ENCODE measurements around the gene ZCCHC13.

The ZCCHC13 gene

GRCh38 chrX:74344280-74344622, 40.3 kb downstream of the ZCCHC13 start:
- no peak for TF ChIP-seq CTCF (conservative IDR thresholded peaks at IDR 0.05; ENCODE audit: low read length)
- no peak for DNase-seq (ENCODE audit: low read depth)
- no peak overlapping the region for H3K4me3 ChIP-seq (ENCODE audit: low read length)

- TF ChIP-seq CTCF (conservative IDR thresholded peaks at IDR 0.05; ENCODE audit: low read length) = no peak
- DNase-seq (ENCODE audit: low read depth) = no peak
- H3K4me3 ChIP-seq (ENCODE audit: low read length) = no peak overlapping the region
Observed at GRCh38 chrX:74346088-74346487, 42.1 kb downstream of the ZCCHC13 start.

- no peak for TF ChIP-seq CTCF (conservative IDR thresholded peaks at IDR 0.05; ENCODE audit: low read length)
- H3K4me3 ChIP-seq (ENCODE audit: low read length) = no peak overlapping the region
- DNase-seq (ENCODE audit: low read depth) = peak; percentile 54
Observed at GRCh38 chrX:74349387-74349786, 45.4 kb downstream of the ZCCHC13 start.

- peak; percentile 3 for DNase-seq (ENCODE audit: low read depth)
- no peak for TF ChIP-seq CTCF (conservative IDR thresholded peaks at IDR 0.05; ENCODE audit: low read length)
- no peak overlapping the region for H3K4me3 ChIP-seq (ENCODE audit: low read length)
Observed at GRCh38 chrX:74351760-74352159, 47.8 kb downstream of the ZCCHC13 start.

GRCh38 chrX:74353984-74354383, 50.0 kb downstream of the ZCCHC13 start:
- DNase-seq (ENCODE audit: low read depth) = no peak
- no peak for TF ChIP-seq CTCF (conservative IDR thresholded peaks at IDR 0.05; ENCODE audit: low read length)
- no peak overlapping the region for H3K4me3 ChIP-seq (ENCODE audit: low read length)

All from AG10803 (cell line).